NCI-H1048 (cell line): Measurements from ENCODE around the gene SGF29.
"Not testable (repeated sequence)": the region's sequence is repeated elsewhere in the genome, so short reads cannot be mapped to it uniquely, and the experiment has no call there.

Experiments used
- DNase-seq: peaks from one replicate; lab custom pipeline; 2025; lab: John Stamatoyannopoulos, UW

SGF29 gene

DNA sequence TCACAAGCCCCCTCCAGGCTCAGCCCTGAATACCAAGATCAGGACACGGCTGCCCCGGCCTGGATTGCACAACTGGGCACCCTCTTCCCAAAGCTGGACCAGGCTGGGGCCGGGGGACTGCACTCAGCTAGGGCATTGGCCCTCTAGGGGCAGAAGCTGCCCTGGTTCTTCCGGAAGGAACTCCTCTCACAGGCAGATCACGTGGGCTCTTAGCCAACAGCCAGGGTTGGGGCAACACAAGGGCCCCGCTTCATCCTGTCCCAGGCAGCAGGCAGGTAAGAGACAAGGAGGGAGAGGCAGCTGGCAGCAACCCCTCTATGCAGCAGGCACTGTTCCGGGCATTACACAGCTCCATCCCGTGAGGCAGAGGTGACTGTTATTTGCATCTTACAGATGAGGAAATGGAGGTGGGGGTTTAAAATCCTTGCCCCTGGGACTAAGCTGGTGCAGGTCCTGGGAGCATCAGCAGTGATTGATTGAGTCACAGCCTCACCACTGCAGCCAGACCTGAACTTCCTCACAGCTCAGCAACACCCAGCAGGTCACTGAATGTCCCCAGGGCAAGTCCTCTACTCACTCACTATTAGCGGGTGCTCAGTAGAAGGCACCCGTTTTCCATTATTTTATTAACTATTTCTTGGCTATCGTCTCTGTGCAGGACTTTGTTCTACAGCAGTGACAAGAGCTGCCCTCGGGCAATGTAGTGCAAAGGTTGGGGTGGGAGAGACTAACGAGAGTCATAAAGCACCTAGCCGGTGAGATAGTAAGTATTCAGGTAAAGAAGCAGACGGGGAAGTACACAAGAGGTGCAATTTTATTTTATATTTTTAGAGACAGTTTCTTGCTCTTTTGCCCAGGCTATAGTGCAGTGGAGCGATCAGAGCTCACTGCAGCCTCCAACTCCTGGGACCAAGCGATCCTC lies 58.9 kb downstream of the SGF29 start:
- DNase-seq, result not testable (repeated sequence)

DNA sequence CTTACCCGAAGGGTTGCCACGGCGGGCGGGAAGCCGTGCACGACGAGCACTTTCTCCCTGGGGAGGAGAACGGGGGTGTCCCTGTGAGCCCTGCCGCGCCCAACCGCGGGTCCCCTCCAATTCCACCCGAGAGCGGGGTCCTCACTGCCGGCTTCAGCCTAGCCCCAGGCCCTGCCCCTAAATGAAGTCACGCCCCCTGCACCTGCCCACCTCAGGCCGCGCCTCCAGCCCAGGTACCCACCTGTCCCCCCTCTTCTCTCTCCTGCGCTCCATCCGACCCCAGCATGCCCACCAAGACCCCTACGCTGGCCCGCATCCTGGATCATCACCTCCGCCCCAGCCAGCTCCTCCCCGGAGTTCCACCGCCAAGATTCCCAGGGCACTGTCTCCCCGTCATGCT lies 60.2 kb downstream of the SGF29 start:
- not testable (repeated sequence) for DNase-seq

DNA sequence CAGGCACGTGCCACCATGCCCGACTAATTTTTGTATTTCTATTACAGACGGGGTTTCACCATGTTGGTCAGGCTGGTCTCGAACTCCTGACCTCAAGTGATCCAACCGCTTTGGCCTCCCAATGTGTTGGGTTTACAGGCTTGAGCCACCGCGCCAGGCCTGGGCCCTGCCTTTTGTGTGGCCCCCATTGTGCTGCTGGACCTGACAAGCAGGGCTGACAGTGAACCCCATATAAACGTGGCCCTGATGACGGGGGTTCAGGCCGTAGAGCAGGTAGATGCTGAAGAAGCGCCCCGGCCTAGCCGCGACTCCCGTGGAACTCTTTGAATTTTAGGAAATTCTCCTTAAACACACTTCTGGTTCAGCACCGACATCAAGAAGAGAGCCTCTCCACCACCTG lies 60.8 kb downstream of the SGF29 start:
- not testable (repeated sequence) for DNase-seq

DNA sequence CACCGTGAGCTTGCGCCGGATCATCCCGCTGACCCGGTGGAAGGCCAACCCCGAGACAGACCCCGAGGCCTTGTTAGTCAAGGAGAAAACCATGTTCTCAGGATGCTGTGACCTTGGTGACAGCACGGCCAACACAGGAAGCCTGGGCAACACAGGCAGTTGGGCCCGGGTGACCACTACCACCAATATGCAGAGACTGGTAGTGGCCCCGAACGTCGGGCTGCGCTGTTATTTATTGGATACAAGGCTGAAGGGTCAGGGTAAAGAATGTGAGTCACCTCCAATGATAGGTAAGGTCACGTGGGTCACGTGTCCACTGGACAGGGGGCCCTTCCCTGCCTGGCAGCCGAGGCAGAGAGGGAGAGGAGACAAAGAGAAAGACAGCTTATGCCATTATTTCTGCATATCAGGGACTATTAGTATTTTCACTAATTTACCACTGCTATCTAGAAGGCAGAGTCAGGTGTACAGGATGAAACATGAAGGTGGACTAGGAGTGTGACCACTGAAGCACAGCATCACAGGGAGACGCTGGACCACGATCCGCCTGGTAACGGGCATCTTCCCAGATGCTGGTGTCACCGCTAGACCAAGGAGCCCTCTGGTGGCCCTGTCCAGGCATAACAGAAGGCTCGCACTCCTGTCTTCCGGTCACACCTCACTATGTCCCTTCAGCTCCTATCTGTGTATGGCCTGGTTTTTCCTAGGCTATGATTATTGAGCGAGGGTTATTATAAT lies 61.9 kb downstream of the SGF29 start:
- DNase-seq, result not testable (repeated sequence)

DNA sequence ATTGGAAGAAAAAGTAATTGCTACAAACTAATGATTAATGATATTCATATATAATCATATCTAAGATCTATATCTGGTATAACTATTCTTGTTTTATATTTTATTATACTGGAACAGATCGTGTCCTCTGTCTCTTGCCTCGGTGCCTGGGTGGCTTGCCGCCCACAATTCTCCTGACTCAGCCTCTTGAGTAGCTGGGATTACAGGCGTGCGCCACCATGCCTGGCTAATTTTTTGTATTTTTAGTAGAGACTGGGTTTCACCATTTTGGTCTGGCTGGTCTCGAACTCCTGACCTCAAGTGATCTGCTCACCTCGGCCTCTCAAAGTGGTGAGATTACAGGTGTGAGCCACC lies 62.5 kb downstream of the SGF29 start:
- not testable (repeated sequence) for DNase-seq

DNA sequence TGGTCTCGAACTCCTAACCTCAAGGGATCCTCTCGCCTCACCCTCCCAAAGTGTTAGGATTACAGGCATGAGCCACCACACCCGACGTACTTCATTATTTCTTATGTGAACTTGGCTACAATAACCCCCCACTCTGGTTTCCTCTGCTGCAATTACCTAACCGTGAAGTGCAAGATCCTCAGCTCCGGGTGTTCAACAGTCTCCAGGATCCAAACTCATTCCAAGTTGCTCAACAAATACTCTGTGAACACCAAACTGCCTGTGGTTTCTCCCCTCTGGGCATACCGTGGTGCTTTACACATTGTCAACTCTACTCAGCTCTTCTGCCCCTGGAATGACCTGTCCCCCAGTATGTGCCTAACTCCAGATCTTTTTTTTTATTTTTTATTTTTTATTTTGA lies 62.9 kb downstream of the SGF29 start:
- no peak for DNase-seq

DNA sequence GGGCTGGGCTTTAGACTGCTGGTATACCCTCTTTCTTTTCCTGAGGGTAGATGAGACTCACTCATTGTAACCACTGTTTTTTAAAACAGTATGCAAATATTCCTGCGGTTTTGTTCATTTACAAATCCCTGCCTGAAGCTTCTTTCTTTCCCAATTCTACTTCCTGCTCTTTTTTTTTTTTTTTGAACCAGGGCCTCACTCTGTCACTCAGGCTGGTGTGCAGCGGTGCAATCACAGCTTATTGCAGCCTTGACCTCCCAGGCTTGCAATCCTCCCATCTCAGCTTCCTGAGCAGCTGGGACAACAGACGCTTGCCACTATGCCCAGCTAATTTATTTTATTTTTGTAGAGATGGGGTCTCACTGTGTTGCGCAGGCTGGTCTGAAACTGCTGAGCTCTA lies 64.2 kb downstream of the SGF29 start:
- DNase-seq, result peak; percentile 75

DNA sequence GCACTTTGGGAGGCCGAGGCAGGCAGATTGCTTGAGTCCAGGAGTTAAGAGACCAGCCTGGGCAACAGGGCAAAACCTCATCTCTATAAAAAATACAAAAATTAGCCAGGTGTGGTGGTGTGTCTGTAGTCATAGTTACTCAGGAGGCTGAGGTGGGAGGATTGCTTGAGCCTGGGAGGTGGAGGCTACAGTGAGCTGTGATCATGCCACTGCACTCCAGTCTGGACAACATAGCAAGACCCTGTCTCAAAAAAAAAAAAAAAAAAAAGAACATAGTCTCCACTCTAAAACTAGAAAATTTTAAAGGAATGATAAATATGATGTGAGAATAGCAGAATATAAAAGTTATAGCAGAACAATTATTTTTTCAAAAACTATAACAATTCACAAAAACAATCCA lies 66.6 kb downstream of the SGF29 start:
- DNase-seq, result not testable (repeated sequence)

DNA sequence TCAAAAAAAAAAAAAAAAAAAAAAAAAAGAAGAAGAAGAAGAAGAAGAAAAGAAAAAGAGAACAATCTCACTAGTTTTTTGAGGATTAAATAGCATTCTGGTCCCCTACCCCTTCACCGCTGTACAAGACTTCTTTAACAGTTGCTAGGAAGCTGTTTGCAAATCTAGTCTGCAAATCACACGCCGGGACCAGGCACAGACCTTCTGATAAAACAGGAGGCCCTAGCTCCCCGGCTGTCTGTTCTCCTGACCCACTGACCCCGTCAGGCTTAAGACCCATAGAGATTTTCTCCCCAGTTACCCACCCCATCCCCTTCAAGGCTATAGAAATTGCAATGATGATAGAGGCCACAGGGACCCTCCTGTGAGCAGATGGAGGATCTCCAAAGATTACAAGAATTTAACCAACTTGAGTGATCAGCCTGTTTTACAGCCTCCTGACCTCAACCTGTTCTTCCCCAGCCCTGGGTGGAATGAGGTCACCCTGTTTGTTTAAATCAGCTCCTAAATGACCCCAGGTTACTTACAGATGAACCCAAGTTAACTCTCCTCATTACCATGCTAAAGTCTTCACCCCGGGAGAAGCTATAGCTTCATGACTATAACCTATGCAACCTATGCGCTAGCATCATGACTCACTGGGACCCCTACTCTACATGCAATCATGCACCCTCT lies 67.9 kb downstream of the SGF29 start:
- no peak for DNase-seq

DNA sequence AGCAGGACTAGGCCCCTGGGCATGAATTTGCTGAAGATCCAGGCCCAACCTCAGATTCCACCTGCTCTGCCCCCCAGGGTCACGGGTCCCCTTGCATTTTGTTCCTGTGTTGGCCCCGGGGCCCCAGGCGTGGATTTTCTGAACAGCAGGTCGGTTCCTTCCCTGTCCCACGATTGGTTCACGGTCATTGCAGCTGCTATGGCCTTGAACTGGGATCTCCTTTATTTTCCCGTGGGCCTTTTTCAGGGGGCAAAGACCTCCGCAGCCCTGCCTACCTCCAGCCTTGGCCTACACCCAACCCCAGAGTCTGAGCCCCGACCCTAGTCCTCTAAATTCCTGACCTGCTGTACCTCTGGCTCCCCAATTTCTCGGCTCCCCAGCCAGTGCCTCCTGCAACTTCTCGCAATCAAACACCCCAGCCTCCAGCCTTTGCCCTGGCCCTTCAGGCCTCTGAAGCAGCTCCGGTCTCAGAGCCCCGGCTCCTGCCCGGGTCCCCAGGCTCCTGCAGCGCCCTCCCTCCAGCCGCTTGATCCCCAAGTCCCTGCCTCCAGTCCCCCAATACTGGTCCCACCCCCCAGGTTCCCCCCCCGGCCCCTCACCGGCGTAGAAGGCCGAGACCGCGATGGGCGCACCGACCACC lies 68.9 kb downstream of the SGF29 start:
- not testable (repeated sequence) for DNase-seq

DNA sequence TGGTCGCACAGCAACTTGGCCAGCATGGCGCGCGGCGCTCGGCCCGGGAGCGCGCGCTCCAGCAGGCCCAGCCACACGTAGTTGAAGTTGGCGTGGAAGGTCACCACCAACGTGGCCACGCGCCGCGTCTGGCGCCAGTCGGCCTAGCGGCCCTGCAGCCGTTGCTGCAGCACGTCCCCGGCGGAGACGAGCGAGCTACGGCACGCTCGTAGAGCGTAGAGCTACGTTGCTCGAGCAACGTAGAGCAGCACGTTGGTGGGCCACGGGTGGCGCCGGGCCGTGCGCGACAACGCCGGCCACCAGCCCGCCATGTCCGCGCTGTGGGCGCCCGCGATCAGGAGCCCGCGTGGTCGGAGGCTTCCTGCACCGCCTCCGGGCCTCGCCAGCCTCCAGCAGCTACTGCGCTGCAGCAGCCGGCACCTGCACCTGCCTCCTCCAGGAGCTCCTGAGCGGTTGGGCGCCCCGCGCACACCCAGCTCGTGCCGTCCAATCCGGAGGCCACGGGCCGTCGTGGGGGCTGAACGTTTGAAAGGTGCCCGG lies 69.5 kb downstream of the SGF29 start:
- DNase-seq, result no peak

DNA sequence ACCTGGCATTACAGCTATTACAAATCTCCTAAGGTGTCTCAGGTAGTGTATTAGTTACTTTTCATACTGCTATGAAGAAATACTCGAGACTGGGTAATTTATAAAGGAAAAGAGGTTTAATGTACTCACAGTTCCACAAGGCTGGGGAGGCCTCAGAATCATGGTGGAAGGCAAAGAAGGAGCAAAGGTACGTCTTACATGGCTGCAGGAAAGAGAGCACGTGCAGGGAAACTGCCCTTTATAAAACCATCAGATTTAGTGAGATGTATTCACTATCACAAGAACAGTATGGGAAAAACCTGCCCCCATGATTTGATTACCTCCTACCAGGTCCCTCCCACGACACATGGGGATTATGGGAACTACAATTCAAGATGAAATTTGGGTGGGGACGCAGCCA lies 77.2 kb downstream of the SGF29 start:
- DNase-seq, result not testable (repeated sequence)

DNA sequence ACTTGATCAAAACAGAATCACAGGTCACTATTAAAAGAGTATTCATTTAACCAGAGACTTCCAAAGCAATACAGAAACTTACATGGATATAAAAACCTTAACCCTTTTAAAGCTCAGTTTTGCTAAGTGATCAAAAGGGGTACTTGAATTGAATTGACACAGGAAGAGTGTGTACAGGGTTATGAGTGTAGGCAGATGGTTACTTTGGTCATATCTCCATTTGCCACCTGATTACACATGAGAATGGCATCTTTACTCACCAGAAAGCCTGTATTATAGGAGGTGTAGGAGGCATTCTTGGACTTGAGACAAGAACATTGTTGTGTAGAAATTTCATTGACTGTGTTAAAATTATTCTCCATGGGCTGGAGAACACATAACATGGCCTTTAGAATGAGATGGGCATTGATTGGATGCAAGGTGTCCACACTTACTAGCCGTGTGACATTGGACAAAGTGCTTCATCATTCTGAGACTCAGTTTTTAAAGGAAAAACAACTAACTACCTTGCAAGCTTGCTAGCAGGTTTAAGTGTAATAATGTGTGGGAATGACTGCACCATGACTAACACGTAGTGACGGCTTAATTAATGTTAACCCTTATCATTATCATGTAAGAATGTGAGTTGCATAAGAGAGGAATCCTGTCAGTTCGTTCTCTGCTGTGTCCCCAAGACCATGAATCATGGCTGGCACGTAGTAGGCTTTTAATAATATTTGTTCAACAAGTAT lies 82.5 kb downstream of the SGF29 start:
- DNase-seq, result not testable (repeated sequence)

DNA sequence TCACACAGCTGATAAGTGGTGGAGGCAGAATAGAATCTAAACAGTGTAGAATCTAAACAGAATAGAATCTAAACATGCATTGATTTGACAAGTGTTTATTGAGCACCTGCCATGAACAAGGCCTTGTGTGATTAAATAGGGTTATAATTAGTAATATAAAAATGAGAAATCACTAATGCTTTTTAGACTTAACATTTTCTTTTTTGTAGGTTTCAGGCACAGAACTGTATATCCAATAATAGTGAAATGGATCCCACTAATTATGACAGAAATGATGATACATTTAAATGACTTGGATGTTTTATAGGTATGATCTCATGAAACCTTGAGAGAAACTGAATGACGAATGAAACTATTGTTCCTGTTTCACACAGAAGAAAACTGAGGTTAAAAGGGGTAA lies 84.0 kb downstream of the SGF29 start, which contains the start of gene NPIPB8:
Gene NPIPB8, plus strand, starts transcription at position 301 of the 400 bp plus-strand sequence. CDS start 296 bp downstream, outside the sequence.
- DNase-seq, result not testable (repeated sequence)

DNA sequence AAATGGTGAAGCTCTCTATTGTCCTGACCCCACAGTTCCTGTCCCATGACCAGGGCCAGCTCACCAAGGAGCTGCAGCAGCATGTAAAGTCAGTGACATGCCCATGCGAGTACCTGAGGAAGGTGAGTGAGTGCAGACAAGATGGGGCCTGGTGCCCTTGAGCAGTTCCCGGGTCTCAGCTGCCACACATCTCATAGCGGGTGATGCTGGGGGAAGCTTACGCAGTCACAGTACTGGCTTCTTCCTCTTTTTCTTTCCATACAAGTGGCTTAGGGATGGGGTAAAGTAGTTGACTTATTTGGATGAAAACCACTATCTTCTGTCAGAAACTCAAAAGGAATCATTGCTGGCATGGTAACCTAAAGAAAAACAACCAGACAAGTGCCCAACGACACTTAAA lies 84.6 kb downstream of the SGF29 start:
- not testable (repeated sequence) for DNase-seq

DNA sequence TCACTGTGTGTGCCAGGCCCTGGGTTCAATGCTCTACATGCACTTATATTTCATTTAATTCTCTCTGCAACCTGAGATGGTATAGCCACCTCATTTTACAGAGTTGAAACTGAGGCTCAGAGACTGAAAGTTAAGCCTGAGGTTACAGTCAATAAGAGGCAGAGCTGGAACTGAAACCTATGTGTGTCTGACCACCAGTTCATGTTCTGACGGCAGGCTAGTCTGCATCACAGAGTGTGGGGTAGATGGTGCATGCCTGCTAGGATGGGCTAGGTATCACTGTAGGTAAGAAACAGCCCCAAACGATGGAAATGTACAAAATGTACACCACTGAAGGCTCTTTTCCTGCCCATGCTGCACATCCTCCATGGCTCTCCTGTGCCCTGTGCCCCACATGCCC lies 86.2 kb downstream of the SGF29 start:
- not testable (repeated sequence) for DNase-seq
